Stomach (tissue), 4 donors: ENCODE data around the gene SPEF1.

Experiments
- CTCF ChIP-seq, 7 experiments: fragments of 450-650 bp in 4 of 7; fragments of 200-600 bp in 3 of 7; sonication (generic) in 3 of 7; IDR thresholded peaks; one replicate each; pipeline ENCODE4 v1.5.1; 2016 to 2019; ENCODE audit warnings: antibody characterized with exemption in 7 of 7, control low read depth in 2 of 7, mild to moderate bottlenecking in 1 of 7
- EP300 ChIP-seq: sonication (generic); formaldehyde crosslinking; IDR thresholded peaks from one replicate; pipeline ENCODE4 v1.6.1; 2017; ENCODE audit warnings: antibody characterized with exemption
- POLR2AphosphoS5 ChIP-seq, 3 donors: sonication (generic); formaldehyde crosslinking; IDR thresholded peaks; one replicate each; pipeline ENCODE4 v1.6.1; 2016; ENCODE audit warnings: antibody characterized with exemption in 3 of 3

- TF ChIP-seq POLR2AphosphoS5 (IDR thresholded peaks at IDR 0.05) = no peak
- no peak for TF ChIP-seq CTCF (IDR thresholded peaks at IDR 0.05)
- TF ChIP-seq EP300 = no peak
Observed at GRCh38 chr20:3775457-3776108, 5.7 kb downstream of the SPEF1 start.
